ENCODE results near the gene ZNF850.

The ZNF850 gene

DNA sequence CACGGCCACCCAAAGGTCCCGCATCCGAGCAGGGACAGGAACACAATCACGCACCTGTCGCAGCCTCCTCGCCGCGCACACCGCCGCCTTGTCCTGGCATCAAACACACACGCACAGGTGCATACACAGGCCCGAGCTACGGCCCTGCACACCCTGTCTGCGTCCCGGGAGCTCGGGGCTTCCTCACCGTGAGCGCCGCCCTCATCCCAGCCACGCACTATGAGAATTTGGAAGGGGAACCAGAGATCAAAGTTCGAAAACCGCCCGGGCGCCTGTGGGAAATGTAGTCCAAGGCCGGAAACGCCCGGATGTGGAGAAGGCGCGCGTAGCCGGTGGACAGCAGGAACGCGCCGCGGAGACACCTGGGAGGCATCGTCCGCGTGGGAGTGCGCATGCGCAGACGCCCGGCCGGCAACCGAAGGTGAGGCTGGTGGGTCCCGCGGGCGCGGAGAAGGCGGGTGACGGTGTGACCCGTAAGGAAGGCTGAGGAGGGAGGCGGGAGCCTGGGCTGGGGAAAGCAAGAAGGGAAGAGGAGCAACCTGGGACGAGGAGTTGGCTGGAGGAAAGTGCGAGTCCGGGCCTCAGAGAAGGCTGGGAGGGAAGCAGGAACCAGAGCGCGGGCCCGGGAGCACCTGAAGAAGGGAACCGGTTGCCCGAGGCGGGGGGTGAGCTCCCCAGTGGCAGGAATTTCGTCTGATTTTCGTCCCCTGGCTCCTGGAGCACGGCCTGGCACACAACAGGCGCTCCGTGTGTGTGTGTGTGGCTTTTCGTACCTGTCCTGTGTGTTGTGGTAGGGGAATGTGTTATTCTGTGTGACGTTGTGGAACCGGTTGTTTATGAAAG lies 85.2 kb downstream of the ZNF850 start, which contains the start of gene ZNF567:
ZNF567 (plus strand) TSS at position 399 of the 843 bp plus-strand sequence. CDS start 7,256 bp downstream, outside the sequence.
- DNase-seq = peak; percentile 95

GRCh38 chr19:36686365-36687213 lies 86.0 kb downstream of the ZNF850 start:
- peak; percentile 2 for DNase-seq

DNA sequence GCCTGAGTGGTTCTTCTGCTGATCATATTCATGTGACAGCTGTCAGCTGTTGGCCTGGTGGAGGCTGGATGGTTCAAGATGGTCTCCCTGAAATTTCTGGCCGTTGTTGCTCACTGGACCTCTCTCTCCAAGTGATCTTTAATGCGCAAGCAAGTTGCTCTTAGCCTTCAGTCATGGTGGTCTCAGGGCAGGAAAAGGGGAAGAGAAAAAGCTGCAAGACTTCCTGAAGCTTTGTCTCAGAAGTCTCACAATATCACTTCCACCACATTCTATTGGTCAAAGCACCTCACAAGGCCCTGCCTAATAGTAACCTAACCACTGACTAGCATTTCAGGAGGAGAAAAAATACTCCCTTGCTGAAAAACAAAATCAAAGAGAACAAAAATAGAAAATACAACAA lies 86.8 kb downstream of the ZNF850 start:
- no peak for DNase-seq

GRCh38 chr19:36679455-36679854 lies 93.2 kb downstream of the ZNF850 start:
- DNase-seq = no peak

DNA sequence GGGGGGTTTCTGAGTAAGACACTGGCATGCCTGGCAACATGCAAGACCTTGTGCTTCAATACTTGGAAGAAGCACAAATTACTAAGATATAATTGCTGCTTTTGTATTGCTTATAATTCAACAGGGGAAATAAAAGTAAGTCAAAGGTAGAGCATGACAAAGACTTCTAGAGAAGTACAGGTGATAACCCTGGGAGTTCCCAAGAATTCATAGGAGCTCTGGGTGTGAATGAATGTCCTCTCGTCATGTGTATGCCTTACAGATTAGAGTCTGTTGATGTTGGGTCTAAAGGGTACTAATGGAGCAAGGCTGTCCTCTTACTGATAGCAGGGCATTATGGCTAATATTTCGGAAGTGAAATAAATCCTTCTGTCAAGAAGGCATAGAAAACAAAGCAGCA lies 98.4 kb downstream of the ZNF850 start:
- no peak for DNase-seq

DNA sequence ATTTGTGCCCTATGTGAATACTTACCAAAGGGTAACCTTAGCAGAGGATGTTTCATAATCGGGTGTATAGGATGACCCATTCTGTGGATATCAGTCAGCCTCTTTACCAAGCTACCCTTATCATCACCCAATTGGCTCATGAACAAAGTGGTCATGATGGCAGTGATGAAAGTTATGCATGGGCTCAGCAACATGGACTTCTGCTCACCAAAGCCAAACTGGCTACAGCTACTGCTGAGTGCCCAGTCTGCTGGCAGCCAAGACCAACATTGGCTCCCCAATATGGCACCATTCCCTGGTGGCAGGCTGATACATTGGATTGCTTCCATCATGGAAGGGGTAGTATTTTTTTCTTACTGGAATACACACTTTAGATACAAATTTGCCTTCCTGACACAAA lies 100.2 kb downstream of the ZNF850 start:
- DNase-seq = no peak

GRCh38 chr19:36668646-36669045 lies 104.0 kb downstream of the ZNF850 start:
- no peak for DNase-seq

DNA sequence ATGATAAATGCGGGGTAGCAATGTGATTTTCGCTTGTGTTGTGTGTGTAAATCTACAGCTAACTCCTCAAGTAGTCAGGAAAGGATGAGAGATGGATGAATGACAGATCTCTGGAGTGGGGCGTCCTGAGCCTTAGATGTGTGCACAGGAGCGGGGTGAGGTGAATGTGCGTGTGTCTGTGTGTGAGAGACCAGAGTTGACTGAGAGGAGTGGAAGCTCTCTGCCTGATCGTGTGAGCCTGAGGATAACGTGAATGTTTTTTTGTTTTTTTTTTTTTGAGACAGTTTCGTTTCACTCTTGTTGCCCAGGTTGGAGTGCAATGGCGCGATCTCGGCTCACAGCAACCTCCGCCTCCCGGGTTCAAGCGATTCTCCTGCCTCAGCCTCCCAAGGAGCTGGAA lies 106.8 kb downstream of the ZNF850 start:
- no peak for DNase-seq
